Astrocyte (in vitro differentiated cells and primary cell): ENCODE measurements around the gene GRAP2. TPM values are rescaled to one million over a fixed set of nuclear protein-coding genes. Genes with fewer than 3 reads are reported as not detected.
A peak's percentile ranks its signal among the peaks of the same experiment; 100 is the strongest.

Source experiments
- DNase-seq: peaks from one replicate; pipeline ENCODE4 v3.0.0-alpha.2; 2010; ENCODE audit warnings: low read depth
- FAIRE-seq: peaks from 2 replicates; lab custom pipeline; 2011; peaks lifted over from hg19 to GRCh38; lab: Jason Lieb, UNC
- H2AFZ ChIP-seq: 2 replicates; pipeline ENCODE4 v1.6.0; 2012; ENCODE audit warnings: low read depth, low read length, inconsistent platforms
- H3K27ac ChIP-seq: 2 replicates; pipeline ENCODE4 v1.5.1; 2011; ENCODE audit warnings: low read depth, low read length, inconsistent platforms
- H3K27me3 ChIP-seq: 2 replicates; pipeline ENCODE4 v1.6.0; 2011; ENCODE audit warnings: low read length, inconsistent platforms; ENCODE audit not compliant: insufficient read depth
- H3K36me3 ChIP-seq: 2 replicates; pipeline ENCODE4 v1.5.1; 2011; ENCODE audit warnings: low read length, inconsistent platforms; ENCODE audit not compliant: insufficient read depth
- H3K4me1 ChIP-seq: 2 replicates; pipeline ENCODE4 v1.5.1; 2011; ENCODE audit warnings: low read length, inconsistent platforms; ENCODE audit not compliant: insufficient read depth
- H3K4me2 ChIP-seq: 2 replicates; pipeline ENCODE4 v1.6.0; 2012; ENCODE audit warnings: low read length, inconsistent platforms
- H3K4me3 ChIP-seq: 2 replicates; pipeline ENCODE4 v1.5.1; 2011; ENCODE audit warnings: low read depth, mild to moderate bottlenecking, low read length, inconsistent platforms; ENCODE audit not compliant: insufficient read depth
- H3K79me2 ChIP-seq: 2 replicates; pipeline ENCODE4 v1.6.0; 2012; ENCODE audit warnings: mild to moderate bottlenecking, low read length, inconsistent platforms; ENCODE audit not compliant: insufficient read depth
- H3K9ac ChIP-seq: 2 replicates; pipeline ENCODE4 v1.6.0; 2012; ENCODE audit warnings: mild to moderate bottlenecking, low read length, inconsistent platforms
- H3K9me3 ChIP-seq: 2 replicates; pipeline ENCODE4 v1.5.1; 2012; ENCODE audit warnings: low read depth, mild to moderate bottlenecking, low read length, inconsistent platforms; ENCODE audit not compliant: insufficient read depth
- H4K20me1 ChIP-seq: 2 replicates; pipeline ENCODE4 v1.6.0; 2012; ENCODE audit warnings: low read length, inconsistent platforms; ENCODE audit not compliant: insufficient read depth
- H3K27ac Mint-ChIP-seq: one replicate; pipeline ENCODE4 v1.8.0; 2021; ENCODE audit warnings: mild to moderate bottlenecking, mixed read lengths; ENCODE audit not compliant: unreplicated experiment
- H3K27me3 Mint-ChIP-seq: one replicate; pipeline ENCODE4 v1.8.0; 2021; ENCODE audit warnings: low read depth, mixed read lengths; ENCODE audit not compliant: unreplicated experiment
- H3K36me3 Mint-ChIP-seq: one replicate; pipeline ENCODE4 v1.8.0; 2021; ENCODE audit warnings: low read depth, mixed read lengths; ENCODE audit not compliant: unreplicated experiment
- H3K4me1 Mint-ChIP-seq: one replicate; pipeline ENCODE4 v1.8.0; 2021; ENCODE audit warnings: low read depth, mixed read lengths; ENCODE audit not compliant: unreplicated experiment
- H3K4me3 Mint-ChIP-seq: one replicate; pipeline ENCODE4 v1.8.0; 2021; ENCODE audit warnings: mild to moderate bottlenecking, moderate library complexity, mixed read lengths; ENCODE audit not compliant: unreplicated experiment
- H3K9me3 Mint-ChIP-seq: one replicate; pipeline ENCODE4 v1.8.0; 2021; ENCODE audit warnings: mild to moderate bottlenecking, mixed read lengths; ENCODE audit not compliant: unreplicated experiment
- CTCF ChIP-seq: IDR thresholded peaks from 2 replicates; pipeline ENCODE4 v1.5.1; 2011; ENCODE audit warnings: low read depth, mild to moderate bottlenecking, inconsistent platforms, low read length, moderate library complexity; ENCODE audit not compliant: insufficient read depth
- EZH2 ChIP-seq: IDR thresholded peaks from 2 replicates; pipeline ENCODE4 v1.6.1; 2012; ENCODE audit warnings: mild to moderate bottlenecking, low read length, inconsistent platforms; ENCODE audit not compliant: insufficient read depth
- total RNA-seq: library from RNA; stranded (reverse); gene quantifications from 2 replicates; pipeline ENCODE4 v1.2.1, GENCODE V29; 2021

Gene GRAP2
- total RNA-seq, 1 donor from 2014 or later, result 0.23 TPM

DNA sequence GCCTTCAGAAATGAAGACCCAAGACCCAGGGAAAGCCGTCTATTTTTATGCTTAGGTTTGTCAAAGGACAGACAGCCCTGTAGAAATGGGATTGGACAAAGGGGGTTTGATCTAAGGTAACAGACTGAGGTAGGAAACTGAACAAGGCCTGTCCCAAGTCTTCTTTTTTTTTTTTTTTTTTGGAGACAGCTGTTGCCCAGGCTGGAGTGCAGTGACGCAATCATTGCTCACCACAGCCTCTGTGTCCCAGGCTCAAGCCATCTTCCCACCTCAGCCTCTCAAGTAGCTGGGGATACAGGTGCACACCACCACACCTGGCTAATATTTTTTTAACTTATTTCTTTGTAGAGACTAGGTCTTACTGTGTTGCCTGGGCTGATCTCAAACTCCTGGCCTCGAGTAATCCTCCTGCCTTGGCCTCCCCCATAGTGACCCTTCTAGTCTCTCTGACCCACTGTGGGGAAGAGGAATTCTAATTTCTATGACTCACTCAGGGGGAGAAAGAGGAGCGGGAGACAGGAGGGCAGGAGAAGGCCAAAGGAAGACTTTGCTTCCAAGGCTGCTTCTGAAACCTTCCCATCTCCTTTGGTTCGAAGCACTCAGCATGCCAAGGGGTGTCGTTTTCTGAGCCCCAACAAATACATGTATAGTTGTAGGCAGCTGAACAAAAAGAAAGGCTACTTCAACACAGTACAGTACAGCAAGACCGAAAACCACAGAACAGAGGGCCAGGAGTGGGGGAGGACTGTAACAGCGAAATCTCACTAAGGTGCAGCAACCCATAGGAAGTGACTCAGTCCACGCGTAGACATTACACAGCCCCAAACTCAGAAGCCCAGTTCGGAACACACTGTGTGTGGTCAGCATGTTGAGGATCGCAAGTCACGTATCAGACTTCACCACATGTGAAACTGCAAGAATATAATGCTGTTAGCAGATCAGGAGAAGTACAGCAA lies 60.2 kb downstream of the GRAP2 start:
- TF ChIP-seq CTCF, result no peak
- TF ChIP-seq EZH2, result no peak
- Mint-ChIP-seq H3K36me3 (peaks cover 3% of the 10 kb centered on the region), H3K4me3 (peak overlapping the region; percentile 13), H3K27ac (peak overlapping the region; percentile 99), H3K9me3 (peaks cover 4% of the 10 kb centered on the region), H3K27me3 (peaks cover 7% of the 10 kb centered on the region), H3K4me1 (peaks cover 46% of the 10 kb centered on the region)
- Histone ChIP-seq H3K4me3 (peak overlapping the region; percentile 17), H2AFZ (peak overlapping the region; percentile 51), H3K27me3 (no peaks in the 10 kb centered on the region), H3K27ac (peak overlapping the region; percentile 89), H3K4me2 (peak overlapping the region; percentile 77), H3K9ac (peak overlapping the region; percentile 57), H3K9me3 (no peaks in the 10 kb centered on the region), H3K36me3 (no peaks in the 10 kb centered on the region), H4K20me1 (no peaks in the 10 kb centered on the region), H3K4me1 (peaks cover 36% of the 10 kb centered on the region), H3K79me2 (no peaks in the 10 kb centered on the region)
- DNase-seq, result peak; percentile 99
- FAIRE-seq, result peak; percentile 92

DNA sequence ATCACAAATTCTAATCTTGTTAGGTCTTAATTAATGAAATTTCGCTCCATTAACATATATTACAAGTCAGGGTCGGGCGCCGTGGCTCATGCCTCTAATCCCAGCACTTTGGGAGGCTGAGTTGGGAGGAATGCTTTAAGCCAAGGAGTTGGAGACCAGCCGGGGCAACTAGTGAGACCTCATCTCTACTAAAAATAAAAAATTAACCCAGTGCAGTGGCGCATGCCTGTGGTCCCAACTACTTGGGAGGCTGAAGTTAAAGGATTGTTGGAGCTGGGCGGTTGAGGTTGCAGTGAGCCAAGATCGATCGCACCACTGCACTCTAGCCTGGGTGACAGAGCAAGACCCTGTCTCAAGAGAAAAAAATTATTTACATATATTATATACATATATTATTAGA lies 61.2 kb downstream of the GRAP2 start:
- FAIRE-seq (no peak), DNase-seq (peak; percentile 45)
- no peaks in the 10 kb centered on the region for H3K27me3 ChIP-seq

More for the DNA sequence above, 61.2 kb downstream of the GRAP2 start:
- Histone ChIP-seq H3K4me2 (peak overlapping the region; percentile 77), H4K20me1 (no peaks in the 10 kb centered on the region), H3K27ac (peak overlapping the region; percentile 89), H3K9me3 (no peaks in the 10 kb centered on the region), H3K79me2 (no peaks in the 10 kb centered on the region), H3K9ac (peak overlapping the region; percentile 57), H2AFZ (no peak overlapping the region), H3K4me3 (no peak overlapping the region), H3K36me3 (no peaks in the 10 kb centered on the region), H3K4me1 (peaks cover 45% of the 10 kb centered on the region)
- Mint-ChIP-seq H3K4me1 (peaks cover 48% of the 10 kb centered on the region), H3K4me3 (peak overlapping the region; percentile 13), H3K27me3 (peaks cover 7% of the 10 kb centered on the region), H3K27ac (peak overlapping the region; percentile 99), H3K9me3 (peaks cover 4% of the 10 kb centered on the region), H3K36me3 (peaks cover 3% of the 10 kb centered on the region)
- TF ChIP-seq CTCF (no peak), EZH2 (no peak)
